ENCODE data around the gene MECP2. TPM values are rescaled to one million over a fixed set of nuclear protein-coding genes. Genes with fewer than 3 reads are reported as not detected.

Gene MECP2
- total RNA-seq, 2 experiments from 2014 or later, result 31.2 to 48.6 TPM

DNA sequence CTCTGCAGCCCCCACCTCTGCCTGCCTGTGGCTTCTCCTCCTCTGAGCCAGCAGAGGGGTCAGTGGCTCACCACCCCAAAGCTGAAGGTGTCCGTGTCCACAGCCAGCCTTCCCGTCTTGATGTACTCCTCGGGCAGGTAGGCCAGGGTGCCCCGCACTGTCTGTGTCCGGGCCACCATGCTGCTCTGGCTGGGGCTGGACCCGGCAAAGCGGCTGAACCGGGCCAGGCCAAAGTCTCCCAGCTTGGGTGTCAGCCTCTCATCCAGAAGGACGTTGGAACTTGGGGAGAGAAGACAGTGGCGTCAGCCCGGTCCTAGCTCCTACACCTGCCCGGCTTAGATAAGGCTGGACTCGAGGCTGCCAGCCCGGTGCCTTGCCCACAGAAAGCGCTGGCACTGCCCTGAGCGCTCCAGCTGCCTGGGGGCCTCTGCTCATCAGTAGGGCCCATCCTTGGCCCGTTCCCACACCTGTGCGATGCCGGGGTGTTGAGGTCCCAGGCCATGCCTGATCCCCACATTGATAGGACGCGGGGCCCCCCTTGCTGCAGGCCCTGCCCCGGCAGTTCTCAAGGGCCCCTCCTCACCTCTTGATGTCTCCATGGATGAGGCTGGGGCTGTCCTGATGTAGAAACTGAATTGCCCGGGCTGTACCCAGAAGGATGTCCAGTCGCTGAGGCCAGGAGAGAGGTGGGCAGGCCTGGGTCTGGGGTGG is 81.0 kb downstream of the MECP2 start:
- Histone ChIP-seq H2AFZ (ENCODE audit: low read length) (no peak overlapping the region), H3K4me3 (ENCODE audit: low read depth, low read length, poor library complexity, severe bottlenecking) (no peak overlapping the region), H3K9me3 (ENCODE audit: low read length) (no peaks in the 10 kb centered on the region), H3K4me1 (ENCODE audit: insufficient read depth, low read length, poor library complexity, severe bottlenecking) (peaks cover 19% of the 10 kb centered on the region), H4K20me1 (ENCODE audit: insufficient read depth, low read length) (no peaks in the 10 kb centered on the region), H3K27ac (ENCODE audit: low read depth, low read length, poor library complexity, severe bottlenecking) (no peak overlapping the region), H3K79me2 (ENCODE audit: insufficient read depth, low read depth, low read length) (peaks cover 6% of the 10 kb centered on the region; the same call in 1 of the 2 replicates), H3K4me2 (ENCODE audit: low read length) (no peak overlapping the region), H3K36me3 (ENCODE audit: insufficient read depth, low read length) (peaks cover 60% of the 10 kb centered on the region), H3K9me2 (ENCODE audit: insufficient read depth, low read length) (no peaks in the 10 kb centered on the region; the same call in 1 of the 2 replicates)
- TF ChIP-seq EZH2phosphoT487 (IDR thresholded peaks at IDR 0.05; ENCODE audit: borderline replicate concordance, low read depth, low read length), result no peak
- TF ChIP-seq, protein P1, sequence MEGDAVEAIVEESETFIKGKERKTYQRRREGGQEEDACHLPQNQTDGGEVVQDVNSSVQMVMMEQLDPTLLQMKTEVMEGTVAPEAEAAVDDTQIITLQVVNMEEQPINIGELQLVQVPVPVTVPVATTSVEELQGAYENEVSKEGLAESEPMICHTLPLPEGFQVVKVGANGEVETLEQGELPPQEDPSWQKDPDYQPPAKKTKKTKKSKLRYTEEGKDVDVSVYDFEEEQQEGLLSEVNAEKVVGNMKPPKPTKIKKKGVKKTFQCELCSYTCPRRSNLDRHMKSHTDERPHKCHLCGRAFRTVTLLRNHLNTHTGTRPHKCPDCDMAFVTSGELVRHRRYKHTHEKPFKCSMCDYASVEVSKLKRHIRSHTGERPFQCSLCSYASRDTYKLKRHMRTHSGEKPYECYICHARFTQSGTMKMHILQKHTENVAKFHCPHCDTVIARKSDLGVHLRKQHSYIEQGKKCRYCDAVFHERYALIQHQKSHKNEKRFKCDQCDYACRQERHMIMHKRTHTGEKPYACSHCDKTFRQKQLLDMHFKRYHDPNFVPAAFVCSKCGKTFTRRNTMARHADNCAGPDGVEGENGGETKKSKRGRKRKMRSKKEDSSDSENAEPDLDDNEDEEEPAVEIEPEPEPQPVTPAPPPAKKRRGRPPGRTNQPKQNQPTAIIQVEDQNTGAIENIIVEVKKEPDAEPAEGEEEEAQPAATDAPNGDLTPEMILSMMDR (conservative IDR thresholded peaks at IDR 0.05; ENCODE audit: low read length), result no peak
- DNase-seq (ENCODE audit: low spot score), result no peak
- no TSS peak for BruUV-seq (replicated peaks)
- POLR2A ChIA-PET, result no interaction called here
- CTCF ChIA-PET (ENCODE audit: unreplicated experiment), result no interaction called here
- intact Hi-C loops (cut with micrococcal nuclease; ENCODE audit: unreplicated experiment), result no loop called here

DNA sequence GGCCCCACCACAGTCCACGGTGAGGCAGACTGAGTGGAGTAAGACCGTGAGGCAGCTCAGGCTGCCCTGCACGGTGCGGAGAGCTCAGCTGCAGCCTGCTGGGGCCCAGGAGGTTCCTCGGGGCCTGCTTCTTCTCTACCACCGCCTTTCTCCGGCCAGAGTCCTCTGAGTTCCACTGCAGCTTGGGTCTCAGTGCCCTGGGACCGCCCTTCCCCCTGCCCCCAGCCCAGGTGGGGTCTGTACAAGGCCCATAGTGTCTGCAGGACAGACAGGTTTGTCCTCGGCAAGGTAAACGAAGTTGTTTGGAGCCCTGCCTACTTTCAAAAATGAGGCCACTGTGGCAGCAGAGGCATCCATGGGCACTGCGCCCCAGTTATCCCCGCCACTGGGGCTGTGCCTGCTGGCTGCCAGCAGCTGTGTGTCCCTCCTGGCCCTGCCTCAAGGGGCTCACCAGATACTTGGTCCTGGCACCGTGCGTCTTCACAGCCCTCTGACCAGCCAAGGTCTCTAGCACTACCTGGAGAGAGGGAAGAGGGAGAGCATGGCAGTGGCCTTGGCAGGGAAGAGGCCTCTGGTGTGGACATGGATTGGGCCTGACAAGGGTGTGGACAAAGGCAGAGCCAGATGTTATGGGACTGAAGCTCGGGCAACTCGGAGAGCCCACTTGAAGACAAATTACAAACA is 81.8 kb downstream of the MECP2 start:
- Histone ChIP-seq H3K27ac (ENCODE audit: low read depth, low read length, poor library complexity, severe bottlenecking) (no peak overlapping the region), H3K4me2 (ENCODE audit: low read length) (no peak overlapping the region), H3K79me2 (ENCODE audit: insufficient read depth, low read depth, low read length) (peaks cover under 1% of the 10 kb centered on the region; the same call in 1 of the 2 replicates), H3K4me3 (ENCODE audit: low read depth, low read length, poor library complexity, severe bottlenecking) (no peak overlapping the region), H3K9me3 (ENCODE audit: low read length) (no peaks in the 10 kb centered on the region), H3K9me2 (ENCODE audit: insufficient read depth, low read length) (no peaks in the 10 kb centered on the region), H3K4me1 (ENCODE audit: insufficient read depth, low read length, poor library complexity, severe bottlenecking) (peaks cover 11% of the 10 kb centered on the region), H2AFZ (ENCODE audit: low read length) (no peak overlapping the region), H4K20me1 (ENCODE audit: insufficient read depth, low read length) (no peaks in the 10 kb centered on the region), H3K36me3 (ENCODE audit: insufficient read depth, low read length) (peaks cover 68% of the 10 kb centered on the region)
- no TSS peak for BruUV-seq (replicated peaks)
- ChIA-PET POLR2A (no interaction called here), CTCF (ENCODE audit: unreplicated experiment) (no interaction called here)
- no peak for DNase-seq (ENCODE audit: low spot score)
- TF ChIP-seq EZH2phosphoT487 (IDR thresholded peaks at IDR 0.05; ENCODE audit: borderline replicate concordance, low read depth, low read length), result no peak
- TF ChIP-seq, protein P1 (conservative IDR thresholded peaks at IDR 0.05; ENCODE audit: low read length), result no peak
- intact Hi-C loops (cut with micrococcal nuclease; ENCODE audit: unreplicated experiment), result no loop called here
